ENCODE results near the gene ZBTB25.

DNA sequence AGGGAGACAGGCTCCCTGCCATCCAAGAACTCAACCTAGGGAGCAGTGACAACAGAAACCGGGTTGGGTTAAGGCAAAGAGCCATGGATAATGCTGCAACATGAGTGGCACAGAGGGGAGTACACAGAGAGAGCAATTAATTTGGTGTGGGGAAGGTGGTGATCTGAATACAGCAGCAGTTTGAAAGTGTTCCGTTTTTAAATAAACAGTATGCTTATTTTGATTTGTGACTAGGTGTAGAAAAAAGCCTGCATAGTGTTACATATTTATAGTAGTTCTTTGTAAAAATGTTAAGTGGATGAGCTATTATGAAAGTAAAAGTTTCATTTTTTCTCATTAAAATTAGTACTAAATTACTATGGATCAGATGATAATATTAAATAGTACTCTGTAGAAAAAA is 29.6 kb downstream of the ZBTB25 start:
- TF ChIP-seq CTCF (IDR thresholded peaks at IDR 0.05) (no peak), POLR2A (IDR thresholded peaks at IDR 0.05) (no peak), POLR2AphosphoS5 (IDR thresholded peaks at IDR 0.05) (no peak)
